HepG2 (cell line): ENCODE results near the gene OTOG. TPM values are rescaled to one million over a fixed set of nuclear protein-coding genes. Genes with fewer than 3 reads are reported as not detected.

ENCODE experiments used
- ATAC-seq: fragments of 200-7000 bp; cut with Tn5 transposase; 3 replicates; pipeline ENCODE4 v1.9.1; 2020; ENCODE audit warnings: mild to moderate bottlenecking, moderate library complexity
- BruUV-seq: library from RNA; stranded (reverse); fragments of 400-500 nt; replicated peaks from 2 replicates; lab custom pipeline; 2021; lab: Mats Ljungman, UMichigan
- CTCF ChIA-PET: fragments of 300-600 bp; formaldehyde crosslinking; extraction: SDS; loops from one replicate; lab custom pipeline; 2021; ENCODE audit warnings: low total read pairs, inconsistent platforms, low intra/inter-chr PET ratio; lab: Yijun Ruan, JAX
- POLR2A ChIA-PET: fragments of 350-600 bp; sonication (Branson Sonifier 250); formaldehyde crosslinking; loops from one replicate; lab custom pipeline; 2020; ENCODE audit warnings: antibody characterized with exemption, inconsistent platforms; lab: Yijun Ruan, JAX
- DNase-seq: peaks from one replicate; pipeline ENCODE4 v3.0.0-alpha.2; 2015; ENCODE audit warnings: low spot score
- FAIRE-seq: peaks from 3 replicates; lab custom pipeline; 2011; peaks lifted over from hg19 to GRCh38; lab: Jason Lieb, UNC
- H2AFZ ChIP-seq: one replicate; pipeline ENCODE4 v1.6.1; 2011; ENCODE audit warnings: low read length, inconsistent platforms
- H3K27ac ChIP-seq: fragments of 300-600 bp; 3 replicates; pipeline ENCODE4 v1.8.0; 2011; ENCODE audit warnings: mixed run types, mild to moderate bottlenecking, mixed read lengths, low read length, inconsistent platforms; ENCODE audit not compliant: insufficient read depth; ENCODE audit errors: extremely low read length
- H3K27me3 ChIP-seq, 2 experiments: fragments of 200-600 bp in 1 of 2; 2 replicates in 1 of 2; 3 replicates in 1 of 2; pipeline versions ENCODE4 v1.6.0 to v1.8.0; 2011; ENCODE audit warnings: low read length in 2 of 2, mild to moderate bottlenecking in 2 of 2, moderate library complexity in 2 of 2, inconsistent platforms in 1 of 2; ENCODE audit not compliant: insufficient read depth in 2 of 2, control insufficient read depth in 1 of 2
- H3K36me3 ChIP-seq, 2 experiments: fragments of 200-600 bp in 1 of 2; replicated peaks in 1 of 2; 2 replicates in 1 of 2; 3 replicates in 1 of 2; pipeline versions ENCODE4 v1.5.1 to v1.8.0; 2011; ENCODE audit warnings: low read length in 2 of 2, inconsistent platforms in 1 of 2; ENCODE audit not compliant: insufficient read depth in 2 of 2, control insufficient read depth in 1 of 2
- H3K4me1 ChIP-seq: 2 replicates; pipeline ENCODE4 v1.5.1; 2012; ENCODE audit warnings: low read length, inconsistent platforms; ENCODE audit not compliant: insufficient read depth
- H3K4me2 ChIP-seq: 2 replicates; pipeline ENCODE4 v1.6.0; 2011; ENCODE audit warnings: low read depth, low read length, inconsistent platforms
- H3K4me3 ChIP-seq, 3 experiments: fragments of 200-600 bp in 1 of 3; sonication (generic), shearing (Covaris generic) in 1 of 3; replicated peaks in 1 of 3; 2 replicates each; pipeline ENCODE4 v1.5.1; 2011 to 2016; ENCODE audit warnings: low read length in 3 of 3, inconsistent platforms in 2 of 3, low read depth in 2 of 3, mild to moderate bottlenecking in 2 of 3, control low read depth in 1 of 3, mixed read lengths in 1 of 3; ENCODE audit not compliant: insufficient read depth in 1 of 3
- H3K79me2 ChIP-seq: one replicate; pipeline ENCODE4 v1.6.1; 2011; ENCODE audit warnings: low read length, inconsistent platforms; ENCODE audit not compliant: insufficient read depth
- H3K9ac ChIP-seq: 2 replicates; pipeline ENCODE4 v1.6.0; 2011; ENCODE audit warnings: mild to moderate bottlenecking, low read depth, low read length, inconsistent platforms; ENCODE audit not compliant: insufficient read depth
- H3K9me3 ChIP-seq: 2 replicates; pipeline ENCODE4 v1.5.1; 2012; ENCODE audit warnings: mild to moderate bottlenecking, low read length
- H4K20me1 ChIP-seq: 2 replicates; pipeline ENCODE4 v1.6.0; 2011; ENCODE audit warnings: inconsistent platforms, mild to moderate bottlenecking, low read length, moderate library complexity; ENCODE audit not compliant: insufficient read depth
- CCAR2 ChIP-seq: fragments of 200-400 bp; formaldehyde crosslinking; optimal IDR thresholded peaks from 2 replicates; pipeline ENCODE3; 2018; ENCODE audit warnings: low read depth, mild to moderate bottlenecking, low read length, moderate library complexity
- MIXL1 ChIP-seq: IDR thresholded peaks from 2 replicates; pipeline ENCODE4 v1.6.1; 2016
- SMYD3 ChIP-seq: sonication (generic); formaldehyde crosslinking; IDR thresholded peaks from 2 replicates; pipeline ENCODE4 v1.8.1; 2023; ENCODE audit warnings: mild to moderate bottlenecking, missing genetic modification reagents
- SP140L ChIP-seq: sonication (generic); formaldehyde crosslinking; IDR thresholded peaks from 2 replicates; pipeline ENCODE4 v1.4.0; 2020; ENCODE audit warnings: missing genetic modification reagents, borderline replicate concordance
- ZFP37 ChIP-seq: sonication (generic); formaldehyde crosslinking; IDR thresholded peaks from 2 replicates; pipeline ENCODE4 v1.4.0; 2020; ENCODE audit warnings: missing genetic modification reagents, borderline replicate concordance
- ZFY ChIP-seq: sonication (generic); formaldehyde crosslinking; IDR thresholded peaks from 2 replicates; pipeline ENCODE4 v1.4.0; 2020; ENCODE audit warnings: missing genetic modification reagents
- ZNF138 ChIP-seq: sonication (generic); formaldehyde crosslinking; IDR thresholded peaks from 2 replicates; pipeline ENCODE4 v1.5.0; 2020; ENCODE audit warnings: mild to moderate bottlenecking, low read depth, missing genetic modification reagents
- ZNF263 ChIP-seq: sonication (generic); formaldehyde crosslinking; IDR thresholded peaks from 2 replicates; pipeline ENCODE4 v1.4.0; 2020; ENCODE audit warnings: missing genetic modification reagents
- WGBS: methylation state at CpG from one replicate; pipeline ENCODE4 v1.1.6; 2017; ENCODE audit warnings: low lambda C conversion rate; 5-methylcytosine and 5-hydroxymethylcytosine counted together
- in situ Hi-C: cut with HindIII; loops from 2 replicates; pipeline ENCODE4 v1.10.0; 2017; ENCODE audit warnings: low pct_unique_long_range_greater_than_20kb; ENCODE audit not compliant: extremely low pct_ligation_motif_present
- intact Hi-C: fragments of 100-400 bp; cut with micrococcal nuclease; formaldehyde crosslinking; loops from one replicate; pipeline ENCODE4 v1.10.0; 2022; ENCODE audit not compliant: unreplicated experiment
- polyA plus RNA-seq, 8 experiments: library from polyadenylated mRNA; depleted of rRNA in 3 of 8; stranded (reverse) in 7 of 8; unstranded in 1 of 8; fragments of >200 nt; fragmentation: Illumina TruSeq in 4 of 8; extraction: Trizol in 4 of 8; gene quantifications; 2 replicates each; pipeline versions ENCODE4 v1.2.1 to v1.2.3, GENCODE V29; 2011 to 2016; ENCODE audit warnings: low read depth in 4 of 8, missing spikeins in 1 of 8, mixed read lengths in 1 of 8; ENCODE audit not compliant: insufficient read depth in 1 of 8
- total RNA-seq, 5 experiments: library from RNA; depleted of rRNA; stranded (reverse); fragments of >200 nt; fragmentation: Illumina TruSeq; extraction: Trizol; gene quantifications; 2 replicates each; pipeline ENCODE4 v1.2.3, GENCODE V29; 2016; ENCODE audit warnings: low read depth in 1 of 5
- TF ChIP-seq, protein P1 (sequence below): fragments of 450-650 bp; IDR thresholded peaks from 2 replicates; pipeline ENCODE4 v1.6.1; 2017; ENCODE audit warnings: mild to moderate bottlenecking
- TF ChIP-seq, protein P2 (sequence below): IDR thresholded peaks from 2 replicates; pipeline ENCODE4 v1.6.1; 2016
- TF ChIP-seq, protein P3 (sequence below): sonication (generic); formaldehyde crosslinking; IDR thresholded peaks from 2 replicates; pipeline ENCODE4 v1.4.0; 2020; ENCODE audit warnings: missing genetic modification reagents, borderline replicate concordance
- TF ChIP-seq, protein P4 (sequence below): IDR thresholded peaks from 2 replicates; pipeline ENCODE4 v1.6.1; 2016; ENCODE audit warnings: low read depth, control low read depth
- TF ChIP-seq, protein P5 (sequence below): sonication (generic); formaldehyde crosslinking; IDR thresholded peaks from 2 replicates; pipeline ENCODE4 v1.5.1; 2020; ENCODE audit warnings: missing genetic modification reagents, mild to moderate bottlenecking, borderline replicate concordance
- TF ChIP-seq, protein P6 (sequence below): sonication (generic); formaldehyde crosslinking; IDR thresholded peaks from 2 replicates; pipeline ENCODE4 v1.4.0; 2020; ENCODE audit warnings: mild to moderate bottlenecking, missing genetic modification reagents

Gene OTOG
- total and polyA plus RNA-seq, 2 of the 13 experiments (the other 11 are each of a cell fraction or from before 2014, with no cell fraction given) = not detected

DNA sequence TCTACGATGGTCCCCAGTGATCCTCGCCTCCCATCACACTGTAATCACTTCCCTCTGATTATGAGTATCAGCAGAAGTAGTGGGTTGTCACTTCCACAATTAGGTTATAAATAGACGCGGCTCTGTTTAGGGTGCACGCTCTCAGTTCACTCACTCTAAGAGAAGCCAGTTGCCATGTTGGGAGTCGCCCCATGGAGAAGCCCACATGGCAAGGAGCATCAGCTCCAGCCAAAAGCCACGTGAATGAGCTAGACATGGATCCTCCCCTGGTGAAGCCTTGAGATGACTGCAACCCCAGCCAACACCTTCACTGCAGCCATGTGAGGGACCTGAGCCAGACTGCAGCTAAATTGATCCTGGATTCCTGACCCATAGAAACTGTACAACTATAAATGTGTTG lies 145.9 kb downstream of the OTOG start:
- Histone ChIP-seq H3K79me2 (no peaks in the 10 kb centered on the region), H3K9ac (no peak overlapping the region), H3K27ac (no peak overlapping the region), H3K27me3 (peaks cover 9 to 58% of the 10 kb centered on the region in 2 experiments), H3K4me2 (no peak overlapping the region), H3K4me3 (no peak overlapping the region), H4K20me1 (no peaks in the 10 kb centered on the region), H3K36me3 (no peaks in the 10 kb centered on the region), H3K9me3 (no peaks in the 10 kb centered on the region), H3K4me1 (no peaks in the 10 kb centered on the region), H2AFZ (no peak overlapping the region)
- ATAC-seq (no peak), FAIRE-seq (no peak), DNase-seq (no peak)
- ChIA-PET CTCF (no interaction called here), POLR2A (no interaction called here)
- in situ Hi-C loops = no loop called here
- 4% methylated on average over 5 of the region's 7 CpGs for WGBS
- BruUV-seq = no TSS peak
- intact Hi-C loops = no loop called here
- TF ChIP-seq MIXL1 (CRISPR knock-in tag) (no peak), SMYD3 (CRISPR knock-in tag) (no peak), SP140L (CRISPR knock-in tag) (no peak), ZFY (CRISPR knock-in tag) (no peak), ZFP37 (CRISPR knock-in tag) (no peak), ZNF138 (CRISPR knock-in tag) (no peak), ZNF263 (CRISPR knock-in tag) (no peak), CCAR2 (no peak)
- TF ChIP-seq, protein P1, sequence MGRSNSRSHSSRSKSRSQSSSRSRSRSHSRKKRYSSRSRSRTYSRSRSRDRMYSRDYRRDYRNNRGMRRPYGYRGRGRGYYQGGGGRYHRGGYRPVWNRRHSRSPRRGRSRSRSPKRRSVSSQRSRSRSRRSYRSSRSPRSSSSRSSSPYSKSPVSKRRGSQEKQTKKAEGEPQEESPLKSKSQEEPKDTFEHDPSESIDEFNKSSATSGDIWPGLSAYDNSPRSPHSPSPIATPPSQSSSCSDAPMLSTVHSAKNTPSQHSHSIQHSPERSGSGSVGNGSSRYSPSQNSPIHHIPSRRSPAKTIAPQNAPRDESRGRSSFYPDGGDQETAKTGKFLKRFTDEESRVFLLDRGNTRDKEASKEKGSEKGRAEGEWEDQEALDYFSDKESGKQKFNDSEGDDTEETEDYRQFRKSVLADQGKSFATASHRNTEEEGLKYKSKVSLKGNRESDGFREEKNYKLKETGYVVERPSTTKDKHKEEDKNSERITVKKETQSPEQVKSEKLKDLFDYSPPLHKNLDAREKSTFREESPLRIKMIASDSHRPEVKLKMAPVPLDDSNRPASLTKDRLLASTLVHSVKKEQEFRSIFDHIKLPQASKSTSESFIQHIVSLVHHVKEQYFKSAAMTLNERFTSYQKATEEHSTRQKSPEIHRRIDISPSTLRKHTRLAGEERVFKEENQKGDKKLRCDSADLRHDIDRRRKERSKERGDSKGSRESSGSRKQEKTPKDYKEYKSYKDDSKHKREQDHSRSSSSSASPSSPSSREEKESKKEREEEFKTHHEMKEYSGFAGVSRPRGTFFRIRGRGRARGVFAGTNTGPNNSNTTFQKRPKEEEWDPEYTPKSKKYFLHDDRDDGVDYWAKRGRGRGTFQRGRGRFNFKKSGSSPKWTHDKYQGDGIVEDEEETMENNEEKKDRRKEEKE = no peak
- TF ChIP-seq, protein P2, sequence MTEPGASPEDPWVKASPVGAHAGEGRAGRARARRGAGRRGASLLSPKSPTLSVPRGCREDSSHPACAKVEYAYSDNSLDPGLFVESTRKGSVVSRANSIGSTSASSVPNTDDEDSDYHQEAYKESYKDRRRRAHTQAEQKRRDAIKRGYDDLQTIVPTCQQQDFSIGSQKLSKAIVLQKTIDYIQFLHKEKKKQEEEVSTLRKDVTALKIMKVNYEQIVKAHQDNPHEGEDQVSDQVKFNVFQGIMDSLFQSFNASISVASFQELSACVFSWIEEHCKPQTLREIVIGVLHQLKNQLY (CRISPR knock-in tag) = no peak
- TF ChIP-seq, protein P3, sequence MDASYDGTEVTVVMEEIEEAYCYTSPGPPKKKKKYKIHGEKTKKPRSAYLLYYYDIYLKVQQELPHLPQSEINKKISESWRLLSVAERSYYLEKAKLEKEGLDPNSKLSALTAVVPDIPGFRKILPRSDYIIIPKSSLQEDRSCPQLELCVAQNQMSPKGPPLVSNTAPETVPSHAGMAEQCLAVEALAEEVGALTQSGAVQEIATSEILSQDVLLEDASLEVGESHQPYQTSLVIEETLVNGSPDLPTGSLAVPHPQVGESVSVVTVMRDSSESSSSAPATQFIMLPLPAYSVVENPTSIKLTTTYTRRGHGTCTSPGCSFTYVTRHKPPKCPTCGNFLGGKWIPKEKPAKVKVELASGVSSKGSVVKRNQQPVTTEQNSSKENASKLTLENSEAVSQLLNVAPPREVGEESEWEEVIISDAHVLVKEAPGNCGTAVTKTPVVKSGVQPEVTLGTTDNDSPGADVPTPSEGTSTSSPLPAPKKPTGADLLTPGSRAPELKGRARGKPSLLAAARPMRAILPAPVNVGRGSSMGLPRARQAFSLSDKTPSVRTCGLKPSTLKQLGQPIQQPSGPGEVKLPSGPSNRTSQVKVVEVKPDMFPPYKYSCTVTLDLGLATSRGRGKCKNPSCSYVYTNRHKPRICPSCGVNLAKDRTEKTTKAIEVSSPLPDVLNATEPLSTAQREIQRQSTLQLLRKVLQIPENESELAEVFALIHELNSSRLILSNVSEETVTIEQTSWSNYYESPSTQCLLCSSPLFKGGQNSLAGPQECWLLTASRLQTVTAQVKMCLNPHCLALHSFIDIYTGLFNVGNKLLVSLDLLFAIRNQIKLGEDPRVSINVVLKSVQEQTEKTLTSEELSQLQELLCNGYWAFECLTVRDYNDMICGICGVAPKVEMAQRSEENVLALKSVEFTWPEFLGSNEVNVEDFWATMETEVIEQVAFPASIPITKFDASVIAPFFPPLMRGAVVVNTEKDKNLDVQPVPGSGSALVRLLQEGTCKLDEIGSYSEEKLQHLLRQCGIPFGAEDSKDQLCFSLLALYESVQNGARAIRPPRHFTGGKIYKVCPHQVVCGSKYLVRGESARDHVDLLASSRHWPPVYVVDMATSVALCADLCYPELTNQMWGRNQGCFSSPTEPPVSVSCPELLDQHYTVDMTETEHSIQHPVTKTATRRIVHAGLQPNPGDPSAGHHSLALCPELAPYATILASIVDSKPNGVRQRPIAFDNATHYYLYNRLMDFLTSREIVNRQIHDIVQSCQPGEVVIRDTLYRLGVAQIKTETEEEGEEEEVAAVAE (CRISPR knock-in tag) = no peak
- TF ChIP-seq, protein P4, sequence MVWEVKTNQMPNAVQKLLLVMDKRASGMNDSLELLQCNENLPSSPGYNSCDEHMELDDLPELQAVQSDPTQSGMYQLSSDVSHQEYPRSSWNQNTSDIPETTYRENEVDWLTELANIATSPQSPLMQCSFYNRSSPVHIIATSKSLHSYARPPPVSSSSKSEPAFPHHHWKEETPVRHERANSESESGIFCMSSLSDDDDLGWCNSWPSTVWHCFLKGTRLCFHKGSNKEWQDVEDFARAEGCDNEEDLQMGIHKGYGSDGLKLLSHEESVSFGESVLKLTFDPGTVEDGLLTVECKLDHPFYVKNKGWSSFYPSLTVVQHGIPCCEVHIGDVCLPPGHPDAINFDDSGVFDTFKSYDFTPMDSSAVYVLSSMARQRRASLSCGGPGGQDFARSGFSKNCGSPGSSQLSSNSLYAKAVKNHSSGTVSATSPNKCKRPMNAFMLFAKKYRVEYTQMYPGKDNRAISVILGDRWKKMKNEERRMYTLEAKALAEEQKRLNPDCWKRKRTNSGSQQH = no peak
- TF ChIP-seq, protein P5, sequence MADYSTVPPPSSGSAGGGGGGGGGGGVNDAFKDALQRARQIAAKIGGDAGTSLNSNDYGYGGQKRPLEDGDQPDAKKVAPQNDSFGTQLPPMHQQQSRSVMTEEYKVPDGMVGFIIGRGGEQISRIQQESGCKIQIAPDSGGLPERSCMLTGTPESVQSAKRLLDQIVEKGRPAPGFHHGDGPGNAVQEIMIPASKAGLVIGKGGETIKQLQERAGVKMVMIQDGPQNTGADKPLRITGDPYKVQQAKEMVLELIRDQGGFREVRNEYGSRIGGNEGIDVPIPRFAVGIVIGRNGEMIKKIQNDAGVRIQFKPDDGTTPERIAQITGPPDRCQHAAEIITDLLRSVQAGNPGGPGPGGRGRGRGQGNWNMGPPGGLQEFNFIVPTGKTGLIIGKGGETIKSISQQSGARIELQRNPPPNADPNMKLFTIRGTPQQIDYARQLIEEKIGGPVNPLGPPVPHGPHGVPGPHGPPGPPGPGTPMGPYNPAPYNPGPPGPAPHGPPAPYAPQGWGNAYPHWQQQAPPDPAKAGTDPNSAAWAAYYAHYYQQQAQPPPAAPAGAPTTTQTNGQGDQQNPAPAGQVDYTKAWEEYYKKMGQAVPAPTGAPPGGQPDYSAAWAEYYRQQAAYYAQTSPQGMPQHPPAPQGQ (CRISPR knock-in tag) = no peak
- TF ChIP-seq, protein P6, sequence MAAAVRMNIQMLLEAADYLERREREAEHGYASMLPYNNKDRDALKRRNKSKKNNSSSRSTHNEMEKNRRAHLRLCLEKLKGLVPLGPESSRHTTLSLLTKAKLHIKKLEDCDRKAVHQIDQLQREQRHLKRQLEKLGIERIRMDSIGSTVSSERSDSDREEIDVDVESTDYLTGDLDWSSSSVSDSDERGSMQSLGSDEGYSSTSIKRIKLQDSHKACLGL (CRISPR knock-in tag) = no peak
